Hematopoietic multipotent progenitor cell treated with erythropoietin and hydrocortisone succinate and interleukin-3 and kit ligand, for 4 days (in vitro differentiated cells): ENCODE measurements around the gene HRCT1.
"Not testable (repeated sequence)": the region's sequence is repeated elsewhere in the genome, so short reads cannot be mapped to it uniquely, and the experiment has no call there.

Experiments used
- DNase-seq: peaks from one replicate; pipeline ENCODE4 v3.0.0-alpha.2; 2015

HRCT1 gene

GRCh38 chr9:35919212-35920008, 13.4 kb downstream of the HRCT1 start:
- DNase-seq = no peak

GRCh38 chr9:35920051-35920620, 14.1 kb downstream of the HRCT1 start:
- peak; percentile 29 for DNase-seq

GRCh38 chr9:35923598-35923926, 17.6 kb downstream of the HRCT1 start:
- DNase-seq = no peak

- peak; percentile 83 for DNase-seq
Measured at GRCh38 chr9:35923927-35924763, 18.1 kb downstream of the HRCT1 start.

- DNase-seq = no peak
Measured at GRCh38 chr9:35928591-35929452, 22.8 kb downstream of the HRCT1 start.

- no peak for DNase-seq
Measured at GRCh38 chr9:35929453-35929718, 23.4 kb downstream of the HRCT1 start.

- DNase-seq = no peak
Measured at GRCh38 chr9:35930521-35930920, 24.5 kb downstream of the HRCT1 start.

GRCh38 chr9:35930989-35931388, 25.0 kb downstream of the HRCT1 start:
- no peak for DNase-seq

GRCh38 chr9:35932735-35933134, 26.7 kb downstream of the HRCT1 start:
- no peak for DNase-seq

- no peak for DNase-seq
Measured at GRCh38 chr9:35933550-35934067, 27.6 kb downstream of the HRCT1 start.

- DNase-seq = not testable (repeated sequence)
Measured at GRCh38 chr9:35934069-35934468, 28.1 kb downstream of the HRCT1 start.

- no peak for DNase-seq
Measured at GRCh38 chr9:35935261-35935660, 29.3 kb downstream of the HRCT1 start.

- DNase-seq = no peak
Measured at GRCh38 chr9:35935755-35936509, 29.9 kb downstream of the HRCT1 start.

GRCh38 chr9:35937227-35937626, 31.2 kb downstream of the HRCT1 start:
- peak; percentile 62 for DNase-seq

GRCh38 chr9:35938474-35939356, 32.7 kb downstream of the HRCT1 start:
- DNase-seq = no peak

GRCh38 chr9:35939679-35940250, 33.8 kb downstream of the HRCT1 start:
- no peak for DNase-seq

GRCh38 chr9:35940458-35941407, 34.7 kb downstream of the HRCT1 start:
- DNase-seq = no peak

GRCh38 chr9:35942286-35942685, 36.3 kb downstream of the HRCT1 start:
- no peak for DNase-seq

- no peak for DNase-seq
Measured at GRCh38 chr9:35944173-35944572, 38.2 kb downstream of the HRCT1 start.

- no peak for DNase-seq
Measured at GRCh38 chr9:35944841-35945240, 38.8 kb downstream of the HRCT1 start.
